ENCODE results near the gene NSUN5.
"Not testable (repeated sequence)": the region's sequence is repeated elsewhere in the genome, so short reads cannot be mapped to it uniquely, and the experiment has no call there.

The NSUN5 gene

GRCh38 chr7:73330772-73331171 lies 22.1 kb upstream of the NSUN5 start:
- no peaks in the 10 kb centered on the region for H3K27me3 ChIP-seq (ENCODE audit: insufficient read depth, low read depth, severe bottlenecking)
- no peak overlapping the region for H3K4me3 ChIP-seq (ENCODE audit: low read depth, low read length)
- no peaks in the 10 kb centered on the region for H3K9me3 ChIP-seq (ENCODE audit: severe bottlenecking)
- no peak overlapping the region for H3K27ac ChIP-seq
- TF ChIP-seq, protein P1, sequence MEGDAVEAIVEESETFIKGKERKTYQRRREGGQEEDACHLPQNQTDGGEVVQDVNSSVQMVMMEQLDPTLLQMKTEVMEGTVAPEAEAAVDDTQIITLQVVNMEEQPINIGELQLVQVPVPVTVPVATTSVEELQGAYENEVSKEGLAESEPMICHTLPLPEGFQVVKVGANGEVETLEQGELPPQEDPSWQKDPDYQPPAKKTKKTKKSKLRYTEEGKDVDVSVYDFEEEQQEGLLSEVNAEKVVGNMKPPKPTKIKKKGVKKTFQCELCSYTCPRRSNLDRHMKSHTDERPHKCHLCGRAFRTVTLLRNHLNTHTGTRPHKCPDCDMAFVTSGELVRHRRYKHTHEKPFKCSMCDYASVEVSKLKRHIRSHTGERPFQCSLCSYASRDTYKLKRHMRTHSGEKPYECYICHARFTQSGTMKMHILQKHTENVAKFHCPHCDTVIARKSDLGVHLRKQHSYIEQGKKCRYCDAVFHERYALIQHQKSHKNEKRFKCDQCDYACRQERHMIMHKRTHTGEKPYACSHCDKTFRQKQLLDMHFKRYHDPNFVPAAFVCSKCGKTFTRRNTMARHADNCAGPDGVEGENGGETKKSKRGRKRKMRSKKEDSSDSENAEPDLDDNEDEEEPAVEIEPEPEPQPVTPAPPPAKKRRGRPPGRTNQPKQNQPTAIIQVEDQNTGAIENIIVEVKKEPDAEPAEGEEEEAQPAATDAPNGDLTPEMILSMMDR (IDR thresholded peaks at IDR 0.05; ENCODE audit: low read depth, low read length) = no peak
- DNase-seq = no peak
- no peaks in the 10 kb centered on the region for H3K36me3 ChIP-seq

- no peaks in the 10 kb centered on the region for H3K9me3 ChIP-seq (ENCODE audit: severe bottlenecking)
- H3K27me3 ChIP-seq (ENCODE audit: insufficient read depth, low read depth, severe bottlenecking) = no peaks in the 10 kb centered on the region
- TF ChIP-seq, protein P1 (IDR thresholded peaks at IDR 0.05; ENCODE audit: low read depth, low read length) = no peak
- no peak overlapping the region for H3K27ac ChIP-seq
- no peak for DNase-seq
- H3K4me3 ChIP-seq (ENCODE audit: low read depth, low read length) = no peak overlapping the region
- no peaks in the 10 kb centered on the region for H3K36me3 ChIP-seq
Measured at GRCh38 chr7:73329861-73330581, 21.4 kb upstream of the NSUN5 start.

DNA sequence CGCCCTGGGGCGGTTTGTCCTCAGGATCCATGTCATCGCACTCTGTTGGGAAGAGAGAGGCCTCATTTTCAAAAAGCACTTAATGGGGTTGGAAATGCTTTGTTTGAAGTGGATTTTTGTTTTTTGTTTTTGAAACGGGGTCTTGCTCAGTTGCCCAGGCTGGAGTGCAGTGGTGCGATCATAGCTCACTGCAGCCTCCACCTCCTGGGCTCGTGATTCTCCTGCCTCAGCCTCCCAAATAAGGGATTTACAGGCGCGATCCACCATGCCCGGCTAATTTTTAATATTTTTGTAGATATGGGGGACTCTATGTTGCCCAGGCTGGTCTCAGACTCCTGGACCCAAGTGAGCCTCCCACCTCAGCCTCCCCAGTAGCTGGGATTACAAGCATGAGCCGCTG lies 20.1 kb upstream of the NSUN5 start:
- H3K27ac ChIP-seq = no peak overlapping the region
- TF ChIP-seq, protein P1 (IDR thresholded peaks at IDR 0.05; ENCODE audit: low read depth, low read length) = no peak

GRCh38 chr7:73327922-73328321 lies 19.3 kb upstream of the NSUN5 start, which contains the start of the genes FKBP6 and TRIM50:
FKBP6 (plus strand) TSS chr7:73328161; CDS start chr7:73328429, 268 bp downstream.
TRIM50 (minus strand) TSS chr7:73328082; CDS start chr7:73324787, 3,295 bp downstream.
- H3K36me3 ChIP-seq; H3K9me3 ChIP-seq (ENCODE audit: severe bottlenecking); H3K27me3 ChIP-seq (ENCODE audit: insufficient read depth, low read depth, severe bottlenecking); H3K27ac ChIP-seq; H3K4me3 ChIP-seq (ENCODE audit: low read depth, low read length); DNase-seq: not testable (repeated sequence)

More for the DNA sequence above, 20.1 kb upstream of the NSUN5 start:
- Histone ChIP-seq H3K4me3 (ENCODE audit: low read depth, low read length) (no peak overlapping the region), H3K36me3 (no peaks in the 10 kb centered on the region), H3K9me3 (ENCODE audit: severe bottlenecking) (no peaks in the 10 kb centered on the region), H3K27me3 (ENCODE audit: insufficient read depth, low read depth, severe bottlenecking) (no peaks in the 10 kb centered on the region)
- DNase-seq = no peak

- not testable (repeated sequence) for H3K4me3 ChIP-seq (ENCODE audit: low read depth, low read length); H3K27me3 ChIP-seq (ENCODE audit: insufficient read depth, low read depth, severe bottlenecking); H3K36me3 ChIP-seq; H3K27ac ChIP-seq; DNase-seq; H3K9me3 ChIP-seq (ENCODE audit: severe bottlenecking)
Measured at GRCh38 chr7:73327449-73327848, 18.8 kb upstream of the NSUN5 start.

DNA sequence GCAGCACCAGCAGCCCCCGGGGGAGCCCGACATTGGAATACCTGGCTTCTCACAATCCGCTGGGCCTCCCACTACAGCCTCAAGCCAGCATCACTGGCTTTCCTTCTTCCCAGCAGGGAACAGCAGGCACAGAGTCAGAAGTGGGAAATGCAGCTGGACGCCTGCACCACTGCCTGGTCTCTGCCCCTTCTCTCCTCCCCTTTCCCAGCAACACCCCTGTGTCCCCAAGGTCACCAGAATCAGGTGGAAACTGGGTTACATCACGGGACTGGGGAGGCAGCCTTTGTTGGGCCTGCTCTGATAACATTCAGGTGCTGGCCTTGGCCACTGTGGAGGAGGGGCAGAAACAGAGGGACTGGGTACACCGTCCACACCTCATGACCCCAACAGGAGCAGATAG lies 16.8 kb upstream of the NSUN5 start:
- not testable (repeated sequence) for H3K4me3 ChIP-seq (ENCODE audit: low read depth, low read length); H3K36me3 ChIP-seq; H3K27ac ChIP-seq; DNase-seq; H3K9me3 ChIP-seq (ENCODE audit: severe bottlenecking); H3K27me3 ChIP-seq (ENCODE audit: insufficient read depth, low read depth, severe bottlenecking)

GRCh38 chr7:73324081-73324845 lies 15.6 kb upstream of the NSUN5 start:
- H3K27me3 ChIP-seq (ENCODE audit: insufficient read depth, low read depth, severe bottlenecking); H3K9me3 ChIP-seq (ENCODE audit: severe bottlenecking); H3K36me3 ChIP-seq; H3K4me3 ChIP-seq (ENCODE audit: low read depth, low read length); H3K27ac ChIP-seq: not testable (repeated sequence)
- peak; percentile 43 for DNase-seq
- TF ChIP-seq, protein P1 (IDR thresholded peaks at IDR 0.05; ENCODE audit: low read depth, low read length) = peak; percentile 75

DNA sequence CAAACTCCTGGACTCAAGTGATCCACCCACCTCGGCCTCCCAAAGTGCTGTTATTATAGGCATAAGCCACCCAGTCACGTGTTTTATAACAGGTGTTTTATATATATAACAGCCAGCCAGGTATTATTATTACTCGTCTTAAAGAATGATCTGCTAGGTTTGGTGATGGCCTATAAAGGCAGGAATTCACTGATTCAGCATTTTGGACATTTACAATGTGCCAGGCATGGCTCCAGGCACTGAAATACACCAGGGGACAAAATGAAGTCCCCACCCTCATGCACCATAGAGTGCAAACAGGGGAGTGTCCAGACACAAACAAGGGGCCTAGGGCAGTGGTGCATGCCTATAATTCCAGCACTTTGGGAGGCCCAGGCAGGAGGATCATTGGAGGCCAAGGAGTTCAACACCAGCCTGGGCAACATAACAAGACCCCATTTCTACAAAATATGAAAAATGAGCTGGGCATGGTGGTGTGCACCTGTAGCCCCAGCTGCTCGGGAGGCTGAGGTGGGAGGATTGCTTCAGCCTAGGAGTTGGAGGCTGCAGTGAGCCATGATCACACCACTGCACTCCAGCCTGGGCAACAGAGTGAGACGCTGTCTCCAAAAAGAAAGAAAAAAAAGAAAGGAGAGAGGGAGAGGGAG lies 14.9 kb upstream of the NSUN5 start:
- H3K9me3 ChIP-seq (ENCODE audit: severe bottlenecking); DNase-seq; H3K27me3 ChIP-seq (ENCODE audit: insufficient read depth, low read depth, severe bottlenecking); H3K36me3 ChIP-seq; H3K4me3 ChIP-seq (ENCODE audit: low read depth, low read length); H3K27ac ChIP-seq: not testable (repeated sequence)

GRCh38 chr7:73320009-73320408 lies 11.4 kb upstream of the NSUN5 start:
- not testable (repeated sequence) for H3K4me3 ChIP-seq (ENCODE audit: low read depth, low read length); DNase-seq; H3K27me3 ChIP-seq (ENCODE audit: insufficient read depth, low read depth, severe bottlenecking); H3K27ac ChIP-seq; H3K36me3 ChIP-seq; H3K9me3 ChIP-seq (ENCODE audit: severe bottlenecking)

DNA sequence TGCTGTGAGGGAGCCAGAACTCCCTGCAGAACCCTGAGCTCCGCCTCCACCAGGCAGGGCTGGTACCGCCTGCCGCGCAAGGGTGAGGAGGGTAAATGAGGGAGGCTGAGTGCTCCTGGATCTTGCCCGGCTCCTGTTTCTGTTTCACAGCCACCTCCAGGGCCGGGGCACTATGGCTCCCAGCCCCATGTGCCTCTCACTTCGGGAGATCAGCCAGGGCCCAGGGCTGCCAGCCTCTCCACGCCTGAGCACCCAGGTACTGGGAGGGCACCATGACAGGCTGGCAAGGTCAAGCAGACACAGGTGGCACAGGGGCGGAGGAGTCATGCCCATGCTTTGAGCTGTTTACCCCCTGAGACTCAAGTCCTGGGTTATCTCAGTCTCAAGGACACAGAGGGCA lies 10.9 kb upstream of the NSUN5 start:
- H3K4me3 ChIP-seq (ENCODE audit: low read depth, low read length); H3K27ac ChIP-seq; H3K27me3 ChIP-seq (ENCODE audit: insufficient read depth, low read depth, severe bottlenecking); H3K36me3 ChIP-seq; DNase-seq; H3K9me3 ChIP-seq (ENCODE audit: severe bottlenecking): not testable (repeated sequence)

All from WERI-Rb-1 (cell line).